GM18870 (cell line): ENCODE measurements around the gene MIEF1.

Experiments
- ATAC-seq: cut with Tn5 transposase; IDR thresholded peaks from one replicate; pipeline ENCODE4 v1.9.1; 2021; ENCODE audit warnings: moderate library complexity; ENCODE audit not compliant: unreplicated experiment

The MIEF1 gene

GRCh38 chr22:39556970-39557841, 55.1 kb downstream of the MIEF1 start:
- no peak for ATAC-seq

DNA sequence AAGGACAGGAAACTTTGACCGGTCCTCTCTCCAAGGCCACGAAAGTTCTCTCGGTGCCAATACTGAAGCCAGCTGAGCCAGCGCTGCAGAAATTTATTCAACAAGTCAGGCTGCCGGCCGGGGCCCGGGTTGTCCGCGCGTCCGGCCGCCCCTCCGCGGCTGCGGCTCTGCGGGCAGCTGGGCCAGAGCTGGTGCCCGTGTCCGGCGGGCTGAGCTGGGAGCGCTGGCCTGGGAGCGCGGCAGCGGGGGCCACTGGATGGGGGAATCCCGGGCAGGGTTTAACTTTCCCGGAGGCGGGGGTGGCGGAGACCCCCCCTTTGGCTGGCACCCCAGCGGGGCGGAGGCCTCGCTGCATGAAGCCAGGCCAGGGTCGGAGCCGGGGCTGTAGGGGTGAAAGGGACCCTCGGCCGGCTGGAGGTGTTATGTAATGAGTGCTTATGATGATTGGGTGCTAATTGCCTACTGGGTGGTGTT, 56.2 kb downstream of the MIEF1 start:
- ATAC-seq = no peak

DNA sequence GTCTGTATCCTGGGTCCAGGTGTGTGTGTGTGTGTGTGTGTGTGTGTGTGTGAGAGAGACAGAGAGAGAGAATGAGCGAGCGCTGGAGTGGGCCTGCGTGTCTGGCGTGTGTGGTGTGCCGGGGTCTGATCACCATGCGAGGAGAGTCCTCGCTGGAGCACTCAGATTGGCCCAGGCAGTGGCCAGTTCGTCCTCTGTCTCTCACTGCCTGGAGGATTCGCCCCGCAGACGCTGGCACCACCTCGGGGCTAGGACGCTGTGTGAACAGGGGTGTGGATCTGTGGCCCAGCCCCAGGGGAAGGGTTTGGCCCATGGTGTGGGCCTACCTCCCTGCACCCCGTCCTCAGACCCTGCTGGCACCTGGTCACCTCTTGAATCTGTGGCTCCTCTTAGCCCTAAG, 56.9 kb downstream of the MIEF1 start:
- no peak for ATAC-seq

DNA sequence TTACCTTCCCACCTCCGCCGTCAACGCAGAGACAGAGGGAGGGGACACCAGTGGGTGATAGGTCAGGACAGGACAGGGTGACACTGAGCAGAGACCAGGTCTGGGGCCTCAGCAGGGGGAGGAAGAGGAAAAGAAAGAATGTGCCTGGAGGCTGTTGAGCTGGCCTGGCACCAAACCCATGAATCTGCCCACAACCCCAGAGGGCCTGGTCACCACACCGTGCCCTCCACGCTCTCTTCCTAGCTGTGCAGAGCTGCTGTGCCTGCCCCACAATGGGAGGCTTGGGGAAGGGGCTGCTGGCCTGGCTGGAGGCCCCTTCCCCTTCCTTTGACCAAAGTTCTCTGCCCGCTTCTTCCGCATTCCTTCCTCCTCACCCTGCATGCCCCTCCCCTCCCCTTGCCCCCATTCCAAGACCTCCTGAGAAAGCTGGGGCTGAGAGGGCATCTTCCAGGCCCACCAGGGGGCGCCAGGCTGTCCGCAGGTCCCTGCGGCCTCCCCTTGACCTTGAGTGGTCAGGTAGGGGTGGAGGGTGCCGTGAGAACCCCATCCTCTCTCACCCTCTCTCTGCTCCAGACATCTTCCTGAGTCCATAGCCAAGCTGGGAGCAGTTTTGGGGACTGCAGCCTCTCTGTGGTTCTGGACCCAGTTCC, 57.5 kb downstream of the MIEF1 start:
- no peak for ATAC-seq

DNA sequence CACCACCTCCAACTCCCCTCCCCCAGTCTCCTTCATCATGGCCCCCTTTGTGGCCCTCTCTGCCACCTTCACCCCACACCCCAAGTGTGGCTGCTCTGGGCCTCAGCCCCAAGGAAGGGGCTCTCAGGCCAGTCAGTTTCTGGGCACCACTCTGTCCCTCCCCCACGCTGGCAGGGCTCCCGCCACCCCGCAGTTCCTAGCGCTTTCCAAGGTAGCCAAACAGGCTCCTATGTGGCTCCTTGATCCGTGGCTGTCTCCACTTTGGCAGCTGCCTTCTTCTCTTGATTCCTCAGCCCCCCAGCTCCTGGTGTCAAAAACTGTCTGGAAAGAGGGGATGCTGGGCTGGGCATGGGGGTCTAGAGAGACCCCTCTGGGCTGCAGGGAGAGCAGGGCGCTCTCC, 58.0 kb downstream of the MIEF1 start:
- no peak for ATAC-seq

GRCh38 chr22:39562839-39563489, 60.9 kb downstream of the MIEF1 start:
- no peak for ATAC-seq

DNA sequence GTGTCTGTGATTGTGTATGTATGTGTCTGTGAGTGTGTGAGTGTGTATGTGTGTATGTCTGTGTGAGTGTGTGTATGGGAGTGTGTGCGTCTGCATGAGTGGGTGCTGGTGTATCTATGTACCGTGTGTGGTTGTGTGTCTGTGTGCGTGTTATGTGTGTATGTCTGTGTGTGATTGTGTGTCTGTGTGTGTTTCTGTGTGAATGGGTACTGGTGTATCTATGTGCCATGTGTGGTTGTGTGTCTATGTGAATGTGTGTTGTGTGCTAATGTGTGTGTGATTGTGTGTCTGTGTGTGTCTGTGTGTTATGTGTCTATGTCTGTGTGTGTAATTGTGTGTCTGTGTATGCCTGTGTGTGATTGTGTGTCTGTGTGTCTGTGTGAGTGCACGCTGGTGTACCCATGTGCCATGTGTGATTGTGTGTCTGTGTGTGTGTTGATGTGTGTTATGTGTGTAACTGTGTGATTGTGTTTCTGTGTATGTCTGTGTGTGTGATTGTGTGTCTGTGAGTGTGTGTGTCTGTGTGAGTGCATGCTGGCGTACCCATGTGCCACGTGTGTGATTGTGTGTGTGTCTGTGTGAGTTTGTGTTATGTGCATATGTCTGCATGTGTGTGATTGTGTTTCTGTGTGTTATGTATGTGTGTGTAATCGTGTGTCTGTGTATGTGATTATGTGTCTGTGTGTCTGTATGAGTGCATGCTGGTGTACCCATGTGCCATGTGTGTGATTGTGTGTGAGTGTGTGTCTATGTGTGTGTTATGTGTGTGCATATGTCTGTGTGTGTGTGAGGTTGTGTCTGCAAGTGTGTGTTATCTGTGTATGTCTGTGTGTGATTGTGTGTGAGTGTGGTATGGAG, 61.7 kb downstream of the MIEF1 start:
- no peak for ATAC-seq

DNA sequence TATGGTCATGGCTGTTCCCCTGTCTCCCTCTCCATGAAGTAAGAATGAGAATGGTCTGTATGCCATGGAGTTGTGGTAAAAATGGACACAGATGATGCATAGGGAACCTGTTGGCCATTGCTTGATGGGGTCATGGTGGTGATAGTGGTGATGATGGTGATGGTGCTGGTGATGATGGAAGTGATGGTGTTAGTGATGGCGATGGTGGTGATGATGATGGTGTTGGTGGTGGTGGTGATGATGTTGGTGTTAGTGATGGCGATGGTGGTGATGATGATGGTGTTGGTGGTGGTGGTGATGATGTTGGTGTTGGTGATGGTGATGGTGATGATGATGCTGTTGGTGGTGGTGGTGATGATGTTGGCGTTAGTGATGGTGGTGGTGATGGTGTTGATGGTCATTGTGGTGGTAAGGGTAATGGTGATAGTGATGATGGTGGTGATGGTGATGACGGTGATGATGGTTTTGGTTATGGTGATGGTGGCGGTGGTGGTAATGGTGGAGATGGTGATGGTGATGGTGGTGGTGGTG, 63.4 kb downstream of the MIEF1 start:
- no peak for ATAC-seq

DNA sequence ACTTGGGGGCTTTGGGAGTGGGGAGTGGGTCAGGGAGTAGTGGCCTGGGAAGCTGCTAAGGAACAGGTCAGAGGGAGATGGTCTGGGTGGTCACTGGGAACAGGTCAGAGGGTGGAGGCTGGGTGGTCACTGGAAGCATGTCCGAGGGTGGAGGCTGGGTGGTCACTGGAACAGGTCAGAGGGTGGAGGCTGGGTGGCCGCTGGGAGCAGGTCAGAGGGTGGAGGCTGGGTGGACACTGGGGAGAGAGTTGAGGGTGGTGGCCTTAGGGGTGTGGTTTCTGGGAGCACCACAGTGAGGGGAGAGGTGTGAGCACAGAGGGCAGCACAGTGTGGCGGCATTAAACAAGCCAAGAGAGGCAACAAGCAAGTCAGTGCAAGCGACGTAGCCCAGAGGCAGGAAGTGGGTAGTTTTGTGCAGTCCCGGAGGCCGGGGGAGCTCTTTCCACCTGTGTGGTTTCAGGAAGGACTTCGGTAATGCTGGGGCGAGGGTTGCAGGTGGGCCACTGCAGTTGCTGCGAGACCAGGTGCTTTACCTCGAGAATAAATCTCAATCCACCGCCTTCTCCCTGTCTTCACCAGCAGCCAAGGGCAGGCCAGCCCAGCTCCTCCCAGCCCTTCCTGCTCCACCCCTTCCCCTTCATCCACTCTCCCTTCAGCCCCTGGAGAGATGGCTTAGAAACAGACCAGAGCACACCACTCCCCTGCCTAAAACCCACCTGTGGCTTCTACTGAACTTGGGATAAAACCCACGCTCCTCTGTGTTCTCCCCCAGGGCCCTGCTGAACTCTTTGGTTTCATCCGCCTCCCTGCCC, 65.3 kb downstream of the MIEF1 start:
- ATAC-seq = no peak
